ENCODE results near the gene OPCML. TPM values are rescaled to one million over a fixed set of nuclear protein-coding genes. Genes with fewer than 3 reads are reported as not detected.

Gene OPCML
- total RNA-seq, 2 donors from 2014 or later: under 0.01 TPM; not detected in 1

DNA sequence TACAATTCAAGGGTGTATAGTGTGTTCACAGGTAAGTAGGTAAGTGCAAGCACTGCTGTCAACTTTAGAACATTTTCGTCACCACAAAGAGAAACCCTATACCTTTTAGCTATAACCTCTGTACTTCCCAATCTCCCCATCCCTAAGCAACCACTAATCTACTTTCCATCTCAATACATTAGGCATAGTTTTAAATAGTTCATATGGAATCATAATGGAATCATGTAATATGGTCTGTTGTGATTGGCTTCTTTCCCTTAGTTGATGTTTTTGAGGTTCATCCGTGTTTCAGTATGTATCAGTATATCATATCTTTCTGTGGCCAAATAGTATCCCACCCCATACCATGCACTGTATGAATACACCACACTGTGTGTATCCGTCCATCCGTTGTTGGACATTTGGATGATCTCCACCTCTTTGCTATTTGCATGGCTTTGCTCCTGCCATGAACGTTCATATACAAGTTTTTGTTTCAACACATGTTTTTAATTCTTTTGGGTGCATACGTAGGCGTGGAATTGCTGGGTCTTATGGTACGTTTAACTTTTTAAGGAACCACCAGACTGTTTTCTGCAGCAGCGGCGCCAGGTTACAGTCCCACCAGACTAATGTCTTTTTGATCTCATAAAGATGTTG is 27.7 kb upstream of the OPCML start:
- no peaks in the 10 kb centered on the region for H3K9me3 ChIP-seq
- ATAC-seq: no peak
- H3K27me3 ChIP-seq: no peaks in the 10 kb centered on the region
- TF ChIP-seq, protein P1, sequence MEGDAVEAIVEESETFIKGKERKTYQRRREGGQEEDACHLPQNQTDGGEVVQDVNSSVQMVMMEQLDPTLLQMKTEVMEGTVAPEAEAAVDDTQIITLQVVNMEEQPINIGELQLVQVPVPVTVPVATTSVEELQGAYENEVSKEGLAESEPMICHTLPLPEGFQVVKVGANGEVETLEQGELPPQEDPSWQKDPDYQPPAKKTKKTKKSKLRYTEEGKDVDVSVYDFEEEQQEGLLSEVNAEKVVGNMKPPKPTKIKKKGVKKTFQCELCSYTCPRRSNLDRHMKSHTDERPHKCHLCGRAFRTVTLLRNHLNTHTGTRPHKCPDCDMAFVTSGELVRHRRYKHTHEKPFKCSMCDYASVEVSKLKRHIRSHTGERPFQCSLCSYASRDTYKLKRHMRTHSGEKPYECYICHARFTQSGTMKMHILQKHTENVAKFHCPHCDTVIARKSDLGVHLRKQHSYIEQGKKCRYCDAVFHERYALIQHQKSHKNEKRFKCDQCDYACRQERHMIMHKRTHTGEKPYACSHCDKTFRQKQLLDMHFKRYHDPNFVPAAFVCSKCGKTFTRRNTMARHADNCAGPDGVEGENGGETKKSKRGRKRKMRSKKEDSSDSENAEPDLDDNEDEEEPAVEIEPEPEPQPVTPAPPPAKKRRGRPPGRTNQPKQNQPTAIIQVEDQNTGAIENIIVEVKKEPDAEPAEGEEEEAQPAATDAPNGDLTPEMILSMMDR (IDR thresholded peaks at IDR 0.05): no peak
- no peak for TF ChIP-seq POLR2A (IDR thresholded peaks at IDR 0.05)
- H3K36me3 ChIP-seq (replicated peaks in 1 of 2; ENCODE audit: insufficient read depth in 1 of 2, low read depth in 2 of 2): no peaks in the 10 kb centered on the region
- no peak for DNase-seq
- 60 to 72% methylated on average over 10 of the region's 10 CpGs for WGBS, 2 donors
- intact Hi-C loops (cut with DNase I): no loop called here
- H3K27ac ChIP-seq: no peak overlapping the region
- H3K4me1 ChIP-seq: no peaks in the 10 kb centered on the region
- H3K4me3 ChIP-seq: no peak overlapping the region

DNA sequence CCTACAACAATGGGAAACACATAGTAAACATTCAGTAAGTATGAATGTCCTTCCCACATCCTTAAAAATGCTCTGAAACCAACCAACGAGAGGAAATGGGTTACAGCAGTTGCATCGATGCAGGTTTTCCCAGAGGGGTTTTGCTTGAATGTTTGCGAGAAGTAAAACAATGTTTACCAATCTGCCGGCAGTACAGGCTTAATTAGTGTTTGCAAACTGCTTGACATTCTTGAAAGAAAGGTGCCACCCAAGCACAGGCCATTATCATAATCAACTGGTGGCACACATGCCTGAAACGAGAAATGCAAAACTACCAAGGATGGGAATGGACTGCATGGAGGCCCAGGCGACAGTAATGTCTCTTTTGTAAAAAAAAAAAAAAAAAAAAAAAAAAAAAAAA is 27.1 kb upstream of the OPCML start:
- Histone ChIP-seq H3K4me3 (no peak overlapping the region), H3K9me3 (no peaks in the 10 kb centered on the region), H3K27ac (no peak overlapping the region), H3K4me1 (no peaks in the 10 kb centered on the region), H3K36me3 (replicated peaks in 1 of 2; ENCODE audit: insufficient read depth in 1 of 2, low read depth in 2 of 2) (no peaks in the 10 kb centered on the region), H3K27me3 (no peaks in the 10 kb centered on the region)
- DNase-seq: no peak
- no peak for ATAC-seq
- intact Hi-C loops (cut with DNase I): no loop called here
- WGBS, 2 donors: 40 to 43% methylated on average over 6 of the region's 6 CpGs
- TF ChIP-seq, protein P1 (IDR thresholded peaks at IDR 0.05): no peak
- TF ChIP-seq POLR2A (IDR thresholded peaks at IDR 0.05): no peak

DNA sequence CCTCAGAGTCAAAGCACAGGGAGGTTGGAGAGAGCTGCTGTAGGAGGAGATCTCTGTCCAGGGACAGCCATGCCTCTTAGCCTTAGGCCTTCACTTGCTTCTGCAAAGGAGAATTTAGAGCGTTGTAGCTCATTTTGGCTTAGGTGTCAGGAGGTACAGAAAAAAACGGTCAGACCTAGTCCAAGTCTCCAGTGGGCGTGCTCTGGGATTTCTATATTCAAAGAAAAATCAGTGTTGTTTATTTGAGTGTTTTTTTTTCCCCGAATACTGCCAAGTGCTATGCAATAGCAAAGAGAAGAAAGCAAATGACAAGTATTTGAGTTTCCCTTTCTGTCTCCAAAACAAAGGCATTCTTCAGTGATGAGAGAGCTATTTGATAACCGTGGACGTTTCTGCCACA is 22.7 kb upstream of the OPCML start:
- Histone ChIP-seq H3K36me3 (replicated peaks in 1 of 2; ENCODE audit: insufficient read depth in 1 of 2, low read depth in 2 of 2) (no peaks in the 10 kb centered on the region), H3K4me1 (no peaks in the 10 kb centered on the region), H3K27ac (no peak overlapping the region), H3K4me3 (no peak overlapping the region), H3K9me3 (no peaks in the 10 kb centered on the region), H3K27me3 (no peaks in the 10 kb centered on the region)
- no peak for DNase-seq
- TF ChIP-seq POLR2A (IDR thresholded peaks at IDR 0.05): no peak
- TF ChIP-seq, protein P1 (IDR thresholded peaks at IDR 0.05): no peak
- WGBS, 2 donors: 36 to 38% methylated on average over 6 of the region's 6 CpGs
- ATAC-seq: no peak
- intact Hi-C loops (cut with DNase I): no loop called here

DNA sequence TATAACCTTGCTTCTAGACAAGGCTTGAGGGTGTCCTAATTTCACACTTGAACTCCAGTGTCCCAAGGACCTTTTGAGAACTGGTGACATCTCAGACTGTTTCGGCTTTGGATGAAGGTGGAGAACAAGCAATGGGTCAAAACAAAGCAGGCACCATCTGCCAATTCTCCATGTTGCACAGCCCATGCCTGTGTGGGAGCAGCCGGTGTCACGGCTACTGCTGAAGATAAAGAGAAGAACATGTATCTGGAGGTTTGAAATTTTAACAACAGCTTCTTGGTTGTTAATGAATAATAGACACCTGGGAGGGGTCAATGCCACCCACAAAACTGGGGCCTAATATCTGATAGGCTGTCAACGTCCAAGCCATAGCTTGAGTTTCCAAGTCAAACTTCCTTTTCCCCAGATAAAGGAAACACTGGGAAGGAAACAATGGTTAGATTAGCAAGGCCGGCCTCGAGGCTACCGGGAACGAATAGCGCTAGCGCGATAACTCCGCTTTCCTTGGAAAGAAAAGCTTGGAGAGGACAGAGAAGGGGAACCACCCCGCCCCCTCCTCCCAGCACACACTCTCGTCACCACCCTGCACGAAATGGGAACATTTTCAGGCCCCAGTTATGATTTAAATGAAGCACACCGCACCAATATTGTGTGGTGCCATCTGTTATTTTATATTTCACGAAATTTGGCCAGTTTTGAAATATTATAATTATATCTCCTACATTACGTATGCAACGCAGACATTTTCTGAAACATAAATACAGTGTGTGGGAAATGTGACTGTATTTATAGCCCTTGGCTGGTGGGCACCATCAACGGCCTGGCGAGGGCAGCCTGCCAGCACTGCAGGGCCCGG is 21.8 kb upstream of the OPCML start:
- TF ChIP-seq, protein P1 (IDR thresholded peaks at IDR 0.05): no peak
- TF ChIP-seq POLR2A (IDR thresholded peaks at IDR 0.05): no peak
- Histone ChIP-seq H3K4me3 (no peak overlapping the region), H3K27me3 (no peaks in the 10 kb centered on the region), H3K27ac (no peak overlapping the region), H3K9me3 (no peaks in the 10 kb centered on the region), H3K4me1 (no peaks in the 10 kb centered on the region), H3K36me3 (replicated peaks in 1 of 2; ENCODE audit: insufficient read depth in 1 of 2, low read depth in 2 of 2) (no peaks in the 10 kb centered on the region)
- DNase-seq (no peak), ATAC-seq (no peak)
- intact Hi-C loops (cut with DNase I): no loop called here
- 49 to 66% methylated on average over 22 of the region's 22 CpGs for WGBS, 2 donors
